ENCODE results near the gene MAT1A. TPM values are rescaled to one million over a fixed set of nuclear protein-coding genes. Genes with fewer than 3 reads are reported as not detected.

MAT1A gene
- total RNA-seq, 6 experiments from 2014 or later: 430 to 1,200 (median 741) TPM

GRCh38 chr10:80290474-80291220 lies 1.2 kb upstream of the MAT1A start:
- Histone ChIP-seq H3K4me3 (peak overlapping the region in 2 of 3 donors; percentile 57 to 87), H3K4me1 (peaks cover 0 to 34% (median 7%) of the 10 kb centered on the region in 4 donors), H3K36me3 (peaks cover 0 to 28% (median 6%) of the 10 kb centered on the region in 4 donors), H3K27ac (peak overlapping the region; percentile 69 to 93 (median 92)), H3K27me3 (no peaks in the 10 kb centered on the region), H3K9me3 (no peaks in the 10 kb centered on the region)
- WGBS (ENCODE audit: insufficient coverage, low coverage, low lambda C conversion rate, missing lambda C conversion rate): 17% methylated on average over 4 of the region's 4 CpGs
- ATAC-seq (peak; percentile 42 to 69 (median 56)), DNase-seq (peak in 1 of 3 donors; percentile 72)
- intact Hi-C loops (cut with DNase I): no loop called here
- TF ChIP-seq CTCF (IDR thresholded peaks at IDR 0.05) (no peak), POLR2A (IDR thresholded peaks at IDR 0.05) (no peak)

GRCh38 chr10:80288849-80289248 lies 609 bp downstream of the MAT1A start:
- Histone ChIP-seq H3K9me3 (no peaks in the 10 kb centered on the region), H3K4me1 (peaks cover 0 to 51% (median 16%) of the 10 kb centered on the region in 4 donors), H3K36me3 (peaks cover 0 to 44% (median 14%) of the 10 kb centered on the region in 4 donors), H3K4me3 (peak overlapping the region; percentile 53 to 87 (median 57)), H3K27ac (peak overlapping the region; percentile 88 to 93 (median 92)), H3K27me3 (no peaks in the 10 kb centered on the region)
- intact Hi-C loops (cut with DNase I): no loop called here
- no peak for TF ChIP-seq CTCF (IDR thresholded peaks at IDR 0.05)
- no peak for TF ChIP-seq POLR2A (IDR thresholded peaks at IDR 0.05)
- 22% methylated on average over 5 of the region's 5 CpGs for WGBS (ENCODE audit: insufficient coverage, low coverage, low lambda C conversion rate, missing lambda C conversion rate)
- DNase-seq (no peak), ATAC-seq (no peak)

- Histone ChIP-seq H3K27me3 (no peaks in the 10 kb centered on the region), H3K4me3 (peak overlapping the region in 2 of 3 donors; percentile 57 to 87), H3K4me1 (peaks cover 0 to 56% (median 17%) of the 10 kb centered on the region in 4 donors), H3K27ac (peak overlapping the region; percentile 26 to 93 (median 92)), H3K9me3 (no peaks in the 10 kb centered on the region), H3K36me3 (peaks cover 0 to 81% (median 25%) of the 10 kb centered on the region in 4 donors)
- WGBS (ENCODE audit: insufficient coverage, low coverage, low lambda C conversion rate, missing lambda C conversion rate): no CpG with 5 or more reads among the region's 1 CpG
- DNase-seq (peak in 1 of 3 donors; percentile 76), ATAC-seq (peak; percentile 0 to 5 (median 2))
- intact Hi-C loops (cut with DNase I): no loop called here
- no peak for TF ChIP-seq CTCF (IDR thresholded peaks at IDR 0.05)
- no peak for TF ChIP-seq POLR2A (IDR thresholded peaks at IDR 0.05)
These were observed 4.9 kb downstream of the MAT1A start for GRCh38 chr10:80284522-80284921.

- peak in 3 of 4 donors; percentile 0 to 4 (median 1) for ATAC-seq
- Histone ChIP-seq H3K27me3 (no peaks in the 10 kb centered on the region), H3K4me1 (peaks cover 0 to 65% (median 20%) of the 10 kb centered on the region in 4 donors), H3K36me3 (peaks cover 0 to 89% (median 28%) of the 10 kb centered on the region in 4 donors), H3K9me3 (no peaks in the 10 kb centered on the region), H3K4me3 (peak overlapping the region in 2 of 3 donors; percentile 57 to 87), H3K27ac (peak overlapping the region; percentile 59 to 93 (median 92))
- WGBS (ENCODE audit: insufficient coverage, low coverage, low lambda C conversion rate, missing lambda C conversion rate): 37% methylated on average over 6 of the region's 14 CpGs
- TF ChIP-seq CTCF (IDR thresholded peaks at IDR 0.05) (no peak), POLR2A (IDR thresholded peaks at IDR 0.05) (no peak)
- DNase-seq: peak in 1 of 3 donors; percentile 59
- intact Hi-C loops (cut with DNase I): no loop called here
These were observed 5.8 kb downstream of the MAT1A start for GRCh38 chr10:80283536-80284199.
